ENCODE measurements around the gene PPP1R14D.

The PPP1R14D gene

GRCh38 chr15:40815042-40815698 lies 13.3 kb downstream of the PPP1R14D start:
- DNase-seq: peak; percentile 0

- no peak for DNase-seq
These were observed 15.6 kb downstream of the PPP1R14D start for GRCh38 chr15:40812721-40813425.

- DNase-seq: no peak
These were observed 19.6 kb downstream of the PPP1R14D start for GRCh38 chr15:40808861-40809450.

DNA sequence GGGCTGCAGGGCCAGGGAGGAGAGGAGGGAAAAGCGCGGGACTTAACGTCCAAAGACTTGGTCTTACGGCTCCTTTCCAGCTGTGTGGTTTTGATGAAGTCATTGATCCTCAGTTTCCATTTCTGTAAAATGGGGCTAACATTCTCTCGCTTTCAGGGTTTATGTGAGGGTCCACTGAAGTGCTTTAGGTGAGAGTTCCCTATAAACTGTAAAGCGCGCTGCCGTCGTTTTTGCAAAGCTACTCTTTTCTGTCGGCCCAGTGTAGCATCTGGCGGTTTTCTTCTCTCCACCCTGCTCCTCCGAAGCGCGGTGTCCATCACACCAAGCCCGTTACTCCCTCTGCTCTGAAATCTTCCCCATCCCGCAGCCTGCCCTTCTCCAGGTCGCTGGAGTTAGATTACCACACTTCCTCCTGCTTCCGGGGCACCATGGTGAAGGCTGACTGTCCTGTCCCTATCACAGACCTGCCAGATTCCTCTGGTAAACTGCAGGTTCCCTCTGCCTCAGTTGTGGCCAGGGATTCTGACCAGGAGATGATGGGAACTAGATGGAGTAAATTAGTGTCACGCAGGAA lies 20.5 kb downstream of the PPP1R14D start:
- no peak for DNase-seq

GRCh38 chr15:40807028-40807887 lies 21.2 kb downstream of the PPP1R14D start, which contains the start of the genes DNAJC17 and ZFYVE19:
Gene DNAJC17, minus strand, starts transcription at chr15:40807473. Its CDS starts 27 bp downstream, at chr15:40807446.
Gene ZFYVE19, plus strand, starts transcription at chr15:40807089. Its CDS starts 501 bp downstream, at chr15:40807590.
- DNase-seq: peak; percentile 91

DNA sequence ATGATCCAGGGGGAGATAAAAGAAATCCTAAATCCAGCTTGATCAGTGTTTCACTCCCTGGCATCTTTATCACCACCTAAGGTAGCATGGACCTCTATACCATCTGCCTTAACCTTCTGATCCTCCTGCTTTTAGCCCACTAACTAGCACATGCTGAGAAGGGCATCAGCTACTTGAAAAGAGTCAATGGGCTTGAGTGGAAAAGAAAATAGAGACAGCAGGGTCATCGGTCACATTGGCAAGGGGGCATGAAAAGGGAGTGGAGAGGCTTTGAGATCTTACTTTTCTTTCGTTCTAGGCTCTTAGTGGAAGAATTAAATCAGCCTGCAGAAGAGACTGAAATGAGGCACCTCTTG lies 21.9 kb downstream of the PPP1R14D start:
- no peak for DNase-seq

DNA sequence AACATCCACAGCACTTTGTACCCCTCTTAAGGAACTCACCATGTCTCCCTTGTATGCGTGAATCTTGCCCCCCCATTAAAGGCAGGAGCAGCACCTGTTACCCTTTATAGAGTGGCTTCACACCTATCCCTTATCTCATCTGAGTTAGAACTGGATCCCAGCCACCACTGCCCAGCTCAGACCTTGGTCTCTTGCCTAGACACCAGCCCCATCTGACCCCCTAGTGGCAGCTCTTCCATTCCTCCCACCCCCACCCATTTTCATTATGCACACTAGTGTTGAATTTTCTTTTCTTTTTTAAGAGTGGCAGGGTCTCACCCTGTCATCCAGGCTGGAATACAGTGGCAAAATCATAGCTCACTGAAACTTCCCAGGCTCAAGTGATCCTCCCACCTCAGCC lies 24.8 kb downstream of the PPP1R14D start:
- DNase-seq: no peak

DNA sequence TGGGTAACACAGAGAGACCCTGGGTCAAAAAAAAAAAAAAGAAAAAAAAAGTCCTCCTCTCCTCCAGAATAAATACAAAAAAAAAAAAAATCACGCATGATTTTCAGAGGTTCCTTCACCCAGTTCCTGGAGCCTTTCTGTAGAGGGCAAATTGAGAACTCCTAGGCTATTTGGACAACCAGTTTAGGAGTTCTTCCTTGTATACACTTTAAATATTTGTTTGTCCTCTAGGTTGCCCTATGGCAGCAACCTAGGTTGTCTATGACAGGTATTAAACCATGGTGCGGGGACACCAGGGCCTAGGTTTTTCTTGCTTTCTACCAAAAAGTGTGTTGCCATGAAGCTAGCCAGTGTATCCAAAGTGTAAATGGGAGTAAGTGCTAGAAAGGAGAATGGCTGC lies 25.4 kb downstream of the PPP1R14D start:
- no peak for DNase-seq

DNA sequence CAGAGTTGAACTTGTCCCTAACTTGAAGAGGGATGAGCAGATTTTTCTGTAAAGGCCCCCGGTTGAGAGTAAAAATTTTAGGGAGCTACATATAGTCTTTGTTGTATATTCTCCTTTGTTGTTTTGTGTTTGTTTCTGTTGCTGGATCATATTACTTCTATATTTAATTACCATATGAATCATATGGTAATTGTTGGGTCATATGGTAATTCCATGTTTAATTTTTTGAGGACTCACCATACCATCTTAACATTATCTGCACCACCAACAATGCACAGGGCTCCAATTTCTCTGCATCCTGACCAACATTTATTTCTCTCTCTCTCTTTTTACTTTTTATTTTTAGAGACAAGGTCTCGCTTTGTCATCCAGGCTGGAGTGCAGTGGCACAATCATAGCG lies 29.0 kb downstream of the PPP1R14D start:
- DNase-seq: no peak

DNA sequence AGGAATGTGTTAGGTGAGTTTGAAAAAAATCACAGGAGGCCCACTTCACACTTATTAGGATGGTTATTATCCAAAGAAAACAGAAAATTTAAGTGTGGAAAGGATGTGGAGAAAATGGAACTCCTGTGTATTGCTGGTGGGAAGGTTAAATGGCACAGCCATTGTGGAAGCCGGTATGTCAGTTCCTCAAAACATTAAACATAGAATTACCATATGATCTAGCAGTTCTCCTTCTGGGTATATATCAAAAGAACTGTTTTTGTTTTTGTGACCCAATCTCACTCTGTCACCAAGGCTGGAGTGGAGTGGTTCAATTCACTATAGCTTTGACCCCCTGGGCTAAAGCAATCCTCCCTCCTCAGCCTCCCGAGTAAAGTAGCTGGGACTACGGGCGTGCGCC lies 32.0 kb downstream of the PPP1R14D start:
- no peak for DNase-seq

- DNase-seq: no peak
These were observed 32.5 kb downstream of the PPP1R14D start for GRCh38 chr15:40796041-40796440.

GRCh38 chr15:40793216-40793989 lies 35.1 kb downstream of the PPP1R14D start:
- DNase-seq: no peak

DNA sequence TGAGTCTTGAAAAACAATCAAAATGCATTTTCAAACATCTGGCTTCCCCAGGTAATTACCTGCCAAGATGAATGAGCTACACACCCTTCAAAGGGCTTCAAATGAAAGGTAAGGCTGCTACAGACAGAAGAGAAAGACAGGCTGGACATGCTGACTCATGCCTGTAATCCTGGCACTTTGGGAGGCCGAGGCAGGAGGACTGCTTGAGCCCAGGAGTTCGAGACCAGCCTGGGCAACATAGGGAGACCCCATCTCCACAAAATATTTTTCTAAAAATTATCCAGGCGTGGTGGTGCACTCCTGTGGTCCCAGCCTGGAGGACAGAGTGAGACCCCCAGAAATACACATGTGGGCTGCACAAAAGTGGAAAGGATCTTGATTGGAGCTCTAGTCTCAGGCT lies 36.1 kb downstream of the PPP1R14D start:
- no peak for DNase-seq

- no peak for DNase-seq
These were observed 37.8 kb downstream of the PPP1R14D start for GRCh38 chr15:40790718-40791117.

DNA sequence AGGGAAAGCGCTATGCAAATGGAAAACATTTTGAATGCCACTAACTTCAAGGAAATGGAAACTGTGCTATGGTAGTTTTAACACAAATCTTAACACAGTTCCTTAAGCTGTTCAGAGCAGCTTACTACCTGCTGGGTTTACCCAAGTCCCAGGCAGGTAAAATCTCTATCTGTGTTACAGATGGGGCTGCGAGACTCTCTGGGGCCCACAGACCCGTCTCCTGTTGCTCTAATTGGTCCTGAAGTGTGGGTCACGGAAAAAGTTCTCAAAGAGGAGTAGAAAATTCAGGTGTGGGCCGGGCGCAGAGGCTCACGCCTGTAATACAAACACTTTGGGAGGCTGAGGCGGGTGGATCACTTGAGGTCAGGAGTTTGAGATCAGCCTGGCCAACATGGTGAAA lies 38.5 kb downstream of the PPP1R14D start:
- DNase-seq: no peak

DNA sequence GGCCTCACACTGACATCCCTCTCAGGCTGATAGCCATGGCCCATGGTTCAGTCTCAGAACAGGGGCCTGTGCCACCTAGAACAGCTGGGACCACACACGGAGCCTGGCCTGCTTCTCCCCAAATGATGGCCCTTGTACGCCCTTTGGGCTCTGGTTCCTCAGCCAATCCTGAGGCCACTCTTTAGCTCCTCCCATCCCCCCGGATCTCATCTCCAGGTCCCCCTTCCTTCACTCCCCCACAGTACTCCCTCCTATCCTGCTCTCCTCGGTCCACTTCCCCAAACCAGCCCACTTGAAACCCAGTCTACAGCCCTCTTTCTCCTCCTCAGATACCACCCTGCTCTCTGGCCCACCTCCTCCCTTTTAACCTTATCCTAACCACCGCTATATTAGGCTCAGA lies 39.4 kb downstream of the PPP1R14D start:
- no peak for DNase-seq

DNA sequence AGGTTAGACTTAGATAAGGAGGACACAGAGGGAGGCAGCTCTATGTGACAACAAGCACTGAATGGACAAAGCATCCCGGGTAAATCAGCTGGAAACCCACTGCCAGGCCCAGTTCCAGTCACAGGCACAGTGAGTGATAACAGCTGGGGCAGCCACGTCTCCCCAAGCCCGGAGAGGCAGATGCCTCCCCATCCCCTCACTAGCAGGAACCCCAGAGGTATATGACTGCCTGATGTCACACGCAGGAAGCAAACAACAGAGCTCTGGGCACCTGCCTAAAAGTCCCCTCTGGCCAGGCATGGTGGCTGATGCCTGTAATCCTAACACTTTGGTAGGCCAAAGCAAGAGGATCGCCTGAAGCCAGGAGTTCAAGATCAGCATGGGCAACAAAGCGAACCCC lies 40.5 kb downstream of the PPP1R14D start:
- peak; percentile 57 for DNase-seq

DNA sequence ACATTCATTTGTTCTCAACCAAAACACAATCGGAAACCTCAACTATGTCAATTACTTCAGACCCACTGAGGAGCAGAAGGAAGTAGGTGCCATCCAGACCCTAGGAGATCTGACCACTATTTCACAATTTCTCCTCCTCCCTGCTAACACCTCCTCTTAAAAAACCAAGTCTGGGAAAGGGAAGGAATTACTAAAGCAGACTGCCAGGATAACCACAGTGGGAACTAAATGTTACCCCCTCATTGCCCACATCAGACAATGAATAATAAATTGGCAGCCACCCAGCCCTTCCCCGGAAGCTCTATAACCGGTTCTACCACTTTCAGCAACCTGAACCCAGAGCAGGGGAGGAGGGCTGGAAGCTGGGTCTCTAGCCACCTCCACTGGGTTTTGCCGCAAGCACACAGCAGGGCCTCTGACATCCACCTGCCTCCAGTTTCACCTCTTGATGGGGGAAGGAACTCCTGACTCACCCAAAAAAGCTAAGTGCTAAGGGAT lies 41.1 kb downstream of the PPP1R14D start:
- peak; percentile 90 for DNase-seq

DNA sequence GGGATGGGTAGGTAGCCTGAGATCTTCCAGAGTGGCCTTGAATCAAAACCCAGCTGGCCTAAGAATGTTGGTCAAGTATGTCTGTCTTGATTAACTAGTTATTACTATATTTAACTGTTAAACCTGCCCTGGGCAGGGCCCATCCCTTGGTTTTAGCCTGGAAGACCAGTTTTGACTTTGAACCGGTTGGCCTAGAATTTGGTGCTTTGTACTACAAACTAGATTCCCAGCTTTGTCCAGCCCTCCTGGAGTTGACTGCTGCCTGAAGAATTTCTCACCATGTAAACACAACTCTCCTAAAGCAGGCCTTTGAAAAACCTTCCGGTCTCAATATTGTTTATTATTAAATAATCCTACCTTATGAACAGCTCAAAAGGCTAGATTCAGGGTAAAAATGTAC lies 42.7 kb downstream of the PPP1R14D start:
- DNase-seq: no peak

DNA sequence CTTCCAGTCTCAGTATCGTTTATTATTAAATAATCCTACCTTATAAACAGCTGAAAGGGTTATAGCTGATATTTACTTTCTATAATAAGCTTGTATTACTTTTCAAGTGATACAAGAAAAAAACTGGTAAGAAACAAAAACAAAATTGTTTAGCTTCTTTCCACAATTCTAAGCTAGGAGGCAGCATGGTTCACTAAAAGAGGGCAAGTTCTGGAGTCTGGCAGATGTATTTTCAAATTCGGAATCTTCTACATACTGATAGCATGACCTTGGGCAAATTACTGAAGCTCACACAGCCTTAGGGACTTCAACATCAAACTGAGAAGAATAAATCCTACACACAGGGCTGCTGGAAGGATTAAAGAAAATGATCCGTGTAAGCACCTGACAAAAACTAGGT lies 43.3 kb downstream of the PPP1R14D start:
- no peak for DNase-seq

GRCh38 chr15:40782609-40783227 lies 45.8 kb downstream of the PPP1R14D start:
- peak; percentile 64 for DNase-seq
